HEK293 (cell line): Measurements from ENCODE around the gene PRKCE.

ENCODE experiments used
- CTCF ChIA-PET: fragments of 350-600 bp; formaldehyde crosslinking; extraction: SDS; loops from one replicate; lab custom pipeline; 2021; ENCODE audit warnings: antibody characterized with exemption; lab: Yijun Ruan, JAX
- POLR2A ChIA-PET: fragments of 300-600 bp; formaldehyde crosslinking; extraction: SDS; loops from one replicate; lab custom pipeline; 2020; ENCODE audit warnings: antibody characterized with exemption, inconsistent platforms; lab: Yijun Ruan, JAX
- H3K27ac ChIP-seq: fragments of 200-500 bp; sonication (Bioruptor generic); 2 replicates; pipeline ENCODE4 v1.5.1; 2014; ENCODE audit warnings: low read depth, low read length, control low read depth, inconsistent platforms; ENCODE audit errors: extremely low read depth
- H3K36me3 ChIP-seq, 2 experiments: fragments of 200-500 bp in 1 of 2; sonication (Bioruptor generic) in 1 of 2; 1 replicate in 1 of 2; 2 replicates in 1 of 2; pipeline ENCODE4 v1.5.1; 2014 to 2017; ENCODE audit warnings: inconsistent platforms in 2 of 2, low read length in 2 of 2; ENCODE audit not compliant: control insufficient read depth in 2 of 2, insufficient read depth in 1 of 2
- H3K4me1 ChIP-seq: fragments of 200-500 bp; sonication (Bioruptor generic); 2 replicates; pipeline ENCODE4 v1.5.1; 2014; ENCODE audit warnings: mild to moderate bottlenecking, low read length, inconsistent platforms; ENCODE audit not compliant: control insufficient read depth, insufficient read depth
- H3K4me3 ChIP-seq: 2 replicates; pipeline ENCODE4 v1.5.1; 2011; ENCODE audit warnings: low read depth, mild to moderate bottlenecking, control low read depth, low read length, moderate library complexity
- H3K9me3 ChIP-seq: fragments of 200-500 bp; sonication (Bioruptor generic); 2 replicates; pipeline ENCODE4 v1.5.1; 2014; ENCODE audit warnings: low read depth, low read length, inconsistent platforms; ENCODE audit not compliant: control insufficient read depth, insufficient read depth
- ATF2 ChIP-seq: fragments of 450-650 bp; formaldehyde crosslinking; IDR thresholded peaks from 2 replicates; pipeline ENCODE4 v1.5.1; 2016; ENCODE audit warnings: missing biosample characterization, missing genetic modification characterization, low read depth
- FEZF1 ChIP-seq: fragments of 450-650 bp; formaldehyde crosslinking; IDR thresholded peaks from 2 replicates; pipeline ENCODE4 v1.5.1; 2016; ENCODE audit warnings: missing biosample characterization, missing genetic modification characterization
- HIC1 ChIP-seq: fragments of 450-650 bp; formaldehyde crosslinking; IDR thresholded peaks from 2 replicates; pipeline ENCODE4 v1.5.1; 2016; ENCODE audit warnings: missing biosample characterization, missing genetic modification characterization
- KLF10 ChIP-seq: fragments of 450-650 bp; IDR thresholded peaks from 2 replicates; pipeline ENCODE4 v1.5.1; 2018; ENCODE audit warnings: missing biosample characterization, mild to moderate bottlenecking, missing genetic modification characterization
- KLF17 ChIP-seq: fragments of 450-650 bp; formaldehyde crosslinking; IDR thresholded peaks from 2 replicates; pipeline ENCODE4 v1.5.1; 2016; ENCODE audit warnings: missing biosample characterization, missing genetic modification characterization
- OSR2 ChIP-seq: fragments of 450-650 bp; formaldehyde crosslinking; IDR thresholded peaks from 2 replicates; pipeline ENCODE4 v1.5.1; 2016; ENCODE audit warnings: missing biosample characterization, missing genetic modification characterization
- PRDM4 ChIP-seq: fragments of 450-650 bp; formaldehyde crosslinking; IDR thresholded peaks from 2 replicates; pipeline ENCODE4 v1.5.1; 2017; ENCODE audit warnings: missing biosample characterization, missing genetic modification characterization
- RBAK ChIP-seq: fragments of 450-650 bp; formaldehyde crosslinking; IDR thresholded peaks from 2 replicates; pipeline ENCODE4 v1.5.1; 2016; ENCODE audit warnings: missing biosample characterization, missing genetic modification characterization
- REST ChIP-seq: fragments of 450-650 bp; formaldehyde crosslinking; IDR thresholded peaks from 2 replicates; pipeline ENCODE4 v1.5.1; 2016; ENCODE audit warnings: missing biosample characterization, missing genetic modification characterization
- SCRT2 ChIP-seq: fragments of 450-650 bp; formaldehyde crosslinking; IDR thresholded peaks from 2 replicates; pipeline ENCODE4 v1.5.1; 2016; ENCODE audit warnings: missing biosample characterization, missing genetic modification characterization
- SP7 ChIP-seq: fragments of 450-650 bp; formaldehyde crosslinking; IDR thresholded peaks from 2 replicates; pipeline ENCODE4 v1.5.1; 2016; ENCODE audit warnings: missing biosample characterization, missing genetic modification characterization
- ZBTB17 ChIP-seq: fragments of 450-650 bp; formaldehyde crosslinking; IDR thresholded peaks from 2 replicates; pipeline ENCODE4 v1.5.1; 2016; ENCODE audit warnings: missing biosample characterization, missing genetic modification characterization
- ZFHX2 ChIP-seq: fragments of 450-650 bp; formaldehyde crosslinking; conservative IDR thresholded peaks from 2 replicates; pipeline ENCODE4 v1.5.1; 2016; ENCODE audit warnings: missing biosample characterization, missing genetic modification characterization
- ZIC2 ChIP-seq: fragments of 450-650 bp; formaldehyde crosslinking; IDR thresholded peaks from 2 replicates; pipeline ENCODE4 v1.5.1; 2016; ENCODE audit warnings: missing biosample characterization, missing genetic modification characterization
- ZNF26 ChIP-seq: fragments of 450-650 bp; formaldehyde crosslinking; IDR thresholded peaks from 2 replicates; pipeline ENCODE4 v1.5.1; 2016; ENCODE audit warnings: missing biosample characterization, missing genetic modification characterization
- ZNF362 ChIP-seq: fragments of 450-650 bp; formaldehyde crosslinking; IDR thresholded peaks from 2 replicates; pipeline ENCODE4 v1.5.1; 2016; ENCODE audit warnings: missing biosample characterization, missing genetic modification characterization
- ZNF366 ChIP-seq: fragments of 450-650 bp; formaldehyde crosslinking; conservative IDR thresholded peaks from 2 replicates; pipeline ENCODE4 v1.5.1; 2016; ENCODE audit warnings: missing biosample characterization, missing genetic modification characterization
- ZNF600 ChIP-seq: fragments of 450-650 bp; formaldehyde crosslinking; IDR thresholded peaks from 2 replicates; pipeline ENCODE4 v1.5.1; 2016; ENCODE audit warnings: missing biosample characterization, missing genetic modification characterization
- ZNF677 ChIP-seq: fragments of 450-650 bp; IDR thresholded peaks from 2 replicates; pipeline ENCODE4 v1.5.0; 2018; ENCODE audit warnings: missing biosample characterization, mild to moderate bottlenecking, missing genetic modification characterization, moderate library complexity
- ZSCAN4 ChIP-seq: fragments of 450-650 bp; formaldehyde crosslinking; IDR thresholded peaks from 2 replicates; pipeline ENCODE4 v1.5.1; 2017; ENCODE audit warnings: missing biosample characterization, missing genetic modification characterization

Gene PRKCE

GRCh38 chr2:45942237-45942738 lies 290.8 kb downstream of the PRKCE start:
- Histone ChIP-seq H3K36me3 (no peaks in the 10 kb centered on the region), H3K27ac (no peak overlapping the region), H3K9me3 (no peaks in the 10 kb centered on the region), H3K4me1 (peaks cover 26% of the 10 kb centered on the region), H3K4me3 (no peak overlapping the region)
- POLR2A ChIA-PET = no interaction called here
- CTCF ChIA-PET = no interaction called here
- peak; percentile 65 for TF ChIP-seq ZNF366 (tag by site-specific recombination)
- TF ChIP-seq FEZF1 = peak; percentile 82
- TF ChIP-seq REST (tag by site-specific recombination) = no peak
- peak; percentile 41; the same call in 1 of the 2 replicates for TF ChIP-seq ZSCAN4 (tag by site-specific recombination)
- TF ChIP-seq KLF10 (tag by site-specific recombination) = peak; percentile 83
- 0 out of 2 replicates have a peak, but pooled peaks have one; percentile 27 for TF ChIP-seq PRDM4
- peak; percentile 86; the same call in 1 of the 2 replicates for TF ChIP-seq SCRT2
- no peak for TF ChIP-seq ZNF26
- peak; percentile 75; the same call in 1 of the 2 replicates for TF ChIP-seq KLF17
- TF ChIP-seq ZNF677 (tag by site-specific recombination) = no peak
- TF ChIP-seq ZFHX2 (tag by site-specific recombination) = no peak
- TF ChIP-seq SP7 (tag by site-specific recombination) = peak; percentile 89
- peak; percentile 92 for TF ChIP-seq ZBTB17 (tag by site-specific recombination)
- peak; percentile 84 for TF ChIP-seq ZIC2 (tag by site-specific recombination)
- TF ChIP-seq ZNF600 = 0 out of 2 replicates have a peak, but pooled peaks have one; percentile 28
- 0 out of 2 replicates have a peak, but pooled peaks have one; percentile 31 for TF ChIP-seq HIC1 (tag by site-specific recombination)
- no peak for TF ChIP-seq RBAK (tag by site-specific recombination)
- peak; percentile 74 for TF ChIP-seq ATF2 (tag by site-specific recombination)
- peak; percentile 59; the same call in 1 of the 2 replicates for TF ChIP-seq OSR2 (tag by site-specific recombination)
- peak; percentile 88 for TF ChIP-seq ZNF362
